IMR-90 (cell line): Measurements from ENCODE around the gene GSPT1. TPM values are rescaled to one million over a fixed set of nuclear protein-coding genes. Genes with fewer than 3 reads are reported as not detected.
"Not testable (repeated sequence)": the region's sequence is repeated elsewhere in the genome, so short reads cannot be mapped to it uniquely, and the experiment has no call there.

Experiments used
- ATAC-seq: fragments of 200-7000 bp; cut with Tn5 transposase; 2 replicates; pipeline ENCODE4 v1.9.1; 2020; ENCODE audit warnings: low read depth, mild to moderate bottlenecking, moderate library complexity
- BruUV-seq: library from RNA; stranded (reverse); fragments of 400-500 nt; replicated peaks from 2 replicates; lab custom pipeline; 2021; lab: Mats Ljungman, UMichigan
- CTCF ChIA-PET: fragments of 300-600 bp; formaldehyde crosslinking; extraction: SDS; loops from one replicate; lab custom pipeline; 2021; ENCODE audit warnings: antibody characterized with exemption; lab: Yijun Ruan, JAX
- POLR2A ChIA-PET: fragments of 300-600 bp; sonication (Branson Sonifier 250); formaldehyde crosslinking; loops from one replicate; lab custom pipeline; 2022; ENCODE audit warnings: antibody characterized with exemption; ENCODE audit not compliant: unreplicated experiment; lab: Charles Lee
- DNase-seq: peaks from one replicate; pipeline ENCODE4 v3.0.0; 2013
- H2AFZ ChIP-seq: replicated peaks from 2 replicates; pipeline ENCODE3; 2013; ENCODE audit warnings: low read length, mild to moderate bottlenecking; ENCODE audit not compliant: poor library complexity
- H2AK5ac ChIP-seq: 2 replicates; pipeline ENCODE4 v1.6.1; 2013; ENCODE audit warnings: low read depth, low read length, inconsistent platforms
- H2AK9ac ChIP-seq: replicated peaks from 2 replicates; pipeline ENCODE3; 2013; ENCODE audit warnings: mild to moderate bottlenecking, low read depth, low read length, moderate library complexity; ENCODE audit not compliant: poor library complexity
- H2BK120ac ChIP-seq: 2 replicates; pipeline ENCODE4 v1.6.1; 2013; ENCODE audit warnings: low read depth, low read length, inconsistent platforms
- H2BK15ac ChIP-seq: 3 replicates; pipeline ENCODE4 v1.6.1; 2013; ENCODE audit warnings: low read depth, low read length, inconsistent platforms
- H2BK20ac ChIP-seq: 2 replicates; pipeline ENCODE4 v1.6.1; 2013; ENCODE audit warnings: low read depth, mild to moderate bottlenecking, inconsistent platforms, low read length, moderate library complexity
- H2BK5ac ChIP-seq: 2 replicates; pipeline ENCODE4 v1.6.1; 2013; ENCODE audit warnings: mild to moderate bottlenecking, low read depth, low read length, inconsistent platforms; ENCODE audit not compliant: poor library complexity, severe bottlenecking
- H3K14ac ChIP-seq: replicated peaks from 2 replicates; pipeline ENCODE4 v1.6.1; 2013; ENCODE audit warnings: low read depth, low read length, inconsistent platforms
- H3K18ac ChIP-seq: 2 replicates; pipeline ENCODE4 v1.6.1; 2013; ENCODE audit warnings: low read depth, low read length, control low read depth
- H3K23ac ChIP-seq: 2 replicates; pipeline ENCODE4 v1.6.1; 2013; ENCODE audit warnings: low read depth, low read length, inconsistent platforms
- H3K27ac ChIP-seq: 2 replicates; pipeline ENCODE4 v1.5.1; 2013; ENCODE audit warnings: mild to moderate bottlenecking, control low read depth, low read length; ENCODE audit not compliant: insufficient read depth
- H3K27me3 ChIP-seq: 2 replicates; pipeline ENCODE4 v1.6.1; 2013; ENCODE audit warnings: low read length; ENCODE audit not compliant: control insufficient read depth, insufficient read depth
- H3K36me3 ChIP-seq: 2 replicates; pipeline ENCODE4 v1.6.1; 2013; ENCODE audit warnings: low read length, mixed read lengths; ENCODE audit not compliant: control insufficient read depth, insufficient read depth
- H3K4ac ChIP-seq: 2 replicates; pipeline ENCODE4 v1.6.1; 2013; ENCODE audit warnings: low read depth, low read length, inconsistent platforms
- H3K4me1 ChIP-seq: 2 replicates; pipeline ENCODE4 v1.6.1; 2013; ENCODE audit warnings: low read length, mixed read lengths; ENCODE audit not compliant: control insufficient read depth, insufficient read depth
- H3K4me2 ChIP-seq: 2 replicates; pipeline ENCODE4 v1.6.1; 2013; ENCODE audit warnings: low read depth, mild to moderate bottlenecking, control low read depth, low read length, moderate library complexity
- H3K4me3 ChIP-seq: 2 replicates; pipeline ENCODE4 v1.5.1; 2013; ENCODE audit warnings: low read depth, mild to moderate bottlenecking, control low read depth, low read length, moderate library complexity; ENCODE audit not compliant: insufficient read depth
- H3K56ac ChIP-seq: 2 replicates; pipeline ENCODE4 v1.6.1; 2013; ENCODE audit warnings: low read length, inconsistent platforms; ENCODE audit not compliant: insufficient read depth; ENCODE audit errors: extremely low read depth
- H3K79me1 ChIP-seq, 2 experiments: 2 replicates each; pipeline ENCODE4 v1.6.1; 2013; ENCODE audit warnings: low read length in 2 of 2, inconsistent platforms in 1 of 2, low read depth in 1 of 2
- H3K9ac ChIP-seq: 2 replicates; pipeline ENCODE4 v1.6.1; 2013; ENCODE audit warnings: low read depth, low read length, control low read depth
- H3K9me1 ChIP-seq: 2 replicates; pipeline ENCODE4 v1.6.1; 2013; ENCODE audit warnings: low read length, inconsistent platforms; ENCODE audit not compliant: insufficient read depth
- H3K9me3 ChIP-seq: 2 replicates; pipeline ENCODE4 v1.6.1; 2013; ENCODE audit warnings: low read length; ENCODE audit not compliant: control insufficient read depth, insufficient read depth
- H4K20me1 ChIP-seq: 2 replicates; pipeline ENCODE4 v1.6.1; 2013; ENCODE audit warnings: low read length, inconsistent platforms; ENCODE audit not compliant: insufficient read depth
- H4K5ac ChIP-seq: 2 replicates; pipeline ENCODE4 v1.6.1; 2013; ENCODE audit warnings: mild to moderate bottlenecking, low read depth, low read length, control low read depth
- H4K8ac ChIP-seq, 2 experiments: 2 replicates each; pipeline ENCODE4 v1.6.1; 2013; ENCODE audit warnings: low read depth in 2 of 2, low read length in 2 of 2, control low read depth in 1 of 2, inconsistent platforms in 1 of 2
- H4K91ac ChIP-seq: 2 replicates; pipeline ENCODE4 v1.6.1; 2013; ENCODE audit warnings: low read depth, low read length, inconsistent platforms; ENCODE audit not compliant: insufficient read depth
- WGBS, 2 experiments: methylation state at CpG; one replicate each; pipeline versions ENCODE4 v1.1.5 to v1.1.7; 2013; ENCODE audit warnings: missing lambda C conversion rate in 2 of 2; ENCODE audit not compliant: insufficient read length in 1 of 2; ENCODE audit errors: extremely low coverage in 2 of 2; 5-methylcytosine and 5-hydroxymethylcytosine counted together
- dilution Hi-C: fragments of 300-500 bp; cut with HindIII; formaldehyde crosslinking; loops from one replicate; pipeline ENCODE4 v1.14.3; 2018; ENCODE audit warnings: low sequenced_read_pairs; ENCODE audit not compliant: unreplicated experiment
- in situ Hi-C: fragments of 300-500 bp; cut with MboI; formaldehyde crosslinking; loops from 3 replicates; pipeline ENCODE4 v1.14.3; 2019; ENCODE audit warnings: low sequenced_read_pairs, inconsistent platforms, mixed read lengths
- intact Hi-C: fragments of 100-400 bp; cut with micrococcal nuclease; formaldehyde crosslinking; loops from 2 replicates; pipeline ENCODE4 v1.10.0; 2022
- polyA plus RNA-seq, 3 experiments: library from polyadenylated mRNA; depleted of rRNA; stranded (reverse); fragments of >200 nt; gene quantifications; 2 replicates each; pipeline ENCODE4 v1.2.3, GENCODE V29; 2012; ENCODE audit warnings: low replicate concordance in 1 of 3
- total RNA-seq: library from RNA; depleted of rRNA; stranded (reverse); fragments of >200 nt; gene quantifications from 2 replicates; pipeline ENCODE4 v1.2.3, GENCODE V29; 2012

The GSPT1 gene
- total and polyA plus RNA-seq, 2 of the 4 experiments (the other 2 are of a cell fraction) = 76.3 to 84.8 TPM

GRCh38 chr16:11924046-11924445 is 8.3 kb upstream of the GSPT1 start:
- H2BK20ac ChIP-seq, H3K4me3 ChIP-seq, H3K9me1 ChIP-seq, H3K27me3 ChIP-seq, H2AK5ac ChIP-seq, H4K20me1 ChIP-seq, dilution Hi-C loops, ATAC-seq, H3K9ac ChIP-seq, in situ Hi-C loops, H3K9me3 ChIP-seq, DNase-seq, H3K36me3 ChIP-seq, H2AK9ac ChIP-seq, CTCF ChIA-PET, BruUV-seq, H4K91ac ChIP-seq, H4K8ac ChIP-seq, H2BK15ac ChIP-seq, H3K18ac ChIP-seq, H2BK120ac ChIP-seq, H3K14ac ChIP-seq, H4K5ac ChIP-seq, H3K4me1 ChIP-seq, H2BK5ac ChIP-seq, H3K4ac ChIP-seq, H3K4me2 ChIP-seq, H3K79me1 ChIP-seq, POLR2A ChIA-PET, H3K23ac ChIP-seq, intact Hi-C loops, H2AFZ ChIP-seq, H3K27ac ChIP-seq, H3K56ac ChIP-seq: not testable (repeated sequence)
- no CpG with 5 or more reads among the region's 10 CpGs for WGBS, 2 experiments
